Neural progenitor cell (in vitro differentiated cells): ENCODE measurements around the gene MYOZ3. TPM values are rescaled to one million over a fixed set of nuclear protein-coding genes. Genes with fewer than 3 reads are reported as not detected.

Experiments used
- DNase-seq: peaks from one replicate; pipeline ENCODE4 v3.0.0-alpha.2; 2016; ENCODE audit warnings: low spot score
- H2AFZ ChIP-seq: fragments of 200-600 bp; sonication (generic); replicated peaks from 2 replicates; pipeline ENCODE4 v1.6.1; 2016; ENCODE audit warnings: antibody characterized with exemption
- H3F3A ChIP-seq: fragments of 200-600 bp; sonication (generic); 2 replicates; pipeline ENCODE4 v1.6.1; 2016; ENCODE audit warnings: antibody characterized with exemption, low read depth
- H3K27ac ChIP-seq: fragments of 200-600 bp; sonication (generic); 2 replicates; pipeline ENCODE4 v1.5.1; 2016; ENCODE audit warnings: mild to moderate bottlenecking
- H3K27me3 ChIP-seq: fragments of 200-600 bp; sonication (generic); 2 replicates; pipeline ENCODE4 v1.6.1; 2016; ENCODE audit warnings: mild to moderate bottlenecking, moderate library complexity
- H3K36me3 ChIP-seq: fragments of 200-600 bp; sonication (generic); 2 replicates; pipeline ENCODE4 v1.5.1; 2016
- H3K4me1 ChIP-seq: fragments of 200-600 bp; sonication (generic); 2 replicates; pipeline ENCODE4 v1.6.1; 2016; ENCODE audit warnings: mixed run types
- H3K4me2 ChIP-seq: fragments of 200-600 bp; sonication (generic); 2 replicates; pipeline ENCODE4 v1.6.1; 2016
- H3K4me3 ChIP-seq: fragments of 200-600 bp; sonication (generic); 2 replicates; pipeline ENCODE4 v1.5.1; 2016
- H3K79me2 ChIP-seq: fragments of 200-600 bp; sonication (generic); 2 replicates; pipeline ENCODE4 v1.6.1; 2016; ENCODE audit warnings: low read depth
- H3K9ac ChIP-seq: fragments of 200-600 bp; sonication (generic); 2 replicates; pipeline ENCODE4 v1.6.1; 2016
- H3K9me3 ChIP-seq: fragments of 200-600 bp; sonication (generic); 2 replicates; pipeline ENCODE4 v1.5.1; 2016; ENCODE audit warnings: low read depth
- H4K20me1 ChIP-seq: fragments of 200-600 bp; sonication (generic); 2 replicates; pipeline ENCODE4 v1.6.1; 2016; ENCODE audit warnings: low read depth
- H3K27ac Mint-ChIP-seq: 3 replicates; pipeline ENCODE4 v1.8.0; 2021; ENCODE audit warnings: mixed read lengths
- H3K27me3 Mint-ChIP-seq: 2 replicates; pipeline ENCODE4 v1.8.0; 2022; ENCODE audit warnings: low read depth, mild to moderate bottlenecking, inconsistent platforms, moderate library complexity, mixed read lengths; ENCODE audit not compliant: insufficient read depth
- H3K36me3 Mint-ChIP-seq: 3 replicates; pipeline ENCODE4 v1.8.0; 2021; ENCODE audit warnings: mixed read lengths
- H3K4me1 Mint-ChIP-seq: 3 replicates; pipeline ENCODE4 v1.8.0; 2021; ENCODE audit warnings: mixed read lengths
- H3K4me3 Mint-ChIP-seq: 3 replicates; pipeline ENCODE4 v1.8.0; 2021; ENCODE audit warnings: mild to moderate bottlenecking, moderate library complexity, mixed read lengths
- H3K9me3 Mint-ChIP-seq: 3 replicates; pipeline ENCODE4 v1.8.0; 2020; ENCODE audit warnings: mixed read lengths
- CTCF ChIP-seq: fragments of 200-600 bp; sonication (generic); IDR thresholded peaks from 2 replicates; pipeline ENCODE4 v1.5.1; 2017; ENCODE audit warnings: antibody characterized with exemption, mild to moderate bottlenecking
- EZH2 ChIP-seq: fragments of 200-600 bp; sonication (generic); IDR thresholded peaks from 2 replicates; pipeline ENCODE4 v1.6.1; 2017; ENCODE audit warnings: antibody characterized with exemption, mild to moderate bottlenecking, moderate library complexity
- EZH2phosphoT487 ChIP-seq: fragments of 200-600 bp; sonication (generic); IDR thresholded peaks from 2 replicates; pipeline ENCODE4 v1.6.1; 2017; ENCODE audit warnings: antibody characterized with exemption
- total RNA-seq: library from RNA; depleted of rRNA; stranded (reverse); fragments of >200 nt; gene quantifications from 2 replicates; pipeline ENCODE4 v1.2.3, GENCODE V29; 2015; ENCODE audit warnings: low replicate concordance

MYOZ3 gene, protein sequence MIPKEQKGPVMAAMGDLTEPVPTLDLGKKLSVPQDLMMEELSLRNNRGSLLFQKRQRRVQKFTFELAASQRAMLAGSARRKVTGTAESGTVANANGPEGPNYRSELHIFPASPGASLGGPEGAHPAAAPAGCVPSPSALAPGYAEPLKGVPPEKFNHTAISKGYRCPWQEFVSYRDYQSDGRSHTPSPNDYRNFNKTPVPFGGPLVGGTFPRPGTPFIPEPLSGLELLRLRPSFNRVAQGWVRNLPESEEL
- 0.43 and 0.90 TPM in 2 replicates for total RNA-seq

GRCh38 chr5:150661086-150661485, at the start of gene MYOZ3:
TSS of gene MYOZ3 (plus strand) at chr5:150661251. CDS start at chr5:150662942, 1,691 bp downstream.
- no peak for DNase-seq

GRCh38 chr5:150612405-150612804, 48.6 kb upstream of the MYOZ3 start:
- no peak overlapping the region for H3K4me3 Mint-ChIP-seq
- no peaks in the 10 kb centered on the region for H3K27me3 ChIP-seq
- H3K4me1 Mint-ChIP-seq = peaks cover 35% of the 10 kb centered on the region
- no peak for TF ChIP-seq EZH2phosphoT487
- TF ChIP-seq EZH2 = no peak
- TF ChIP-seq CTCF = no peak
- no peaks in the 10 kb centered on the region for H3K36me3 Mint-ChIP-seq
- H3K9me3 ChIP-seq = no peaks in the 10 kb centered on the region
- H3K79me2 ChIP-seq = no peaks in the 10 kb centered on the region
- H2AFZ ChIP-seq = no peak overlapping the region
- no peak for DNase-seq
- no peak overlapping the region for H3K27ac Mint-ChIP-seq
- no peaks in the 10 kb centered on the region for H3K36me3 ChIP-seq
- H3K4me3 ChIP-seq = no peak overlapping the region
- H4K20me1 ChIP-seq = no peaks in the 10 kb centered on the region
- H3K27ac ChIP-seq = no peak overlapping the region
- H3K4me2 ChIP-seq = no peak overlapping the region
- no peaks in the 10 kb centered on the region for H3K9me3 Mint-ChIP-seq
- H3F3A ChIP-seq = no peaks in the 10 kb centered on the region
- peaks cover 4% of the 10 kb centered on the region for H3K4me1 ChIP-seq
- H3K9ac ChIP-seq = no peak overlapping the region
- peaks cover 7% of the 10 kb centered on the region for H3K27me3 Mint-ChIP-seq

More at GRCh38 chr5:150661086-150661485, at the start of gene MYOZ3:
- Mint-ChIP-seq H3K27me3 (peaks cover 5% of the 10 kb centered on the region), H3K9me3 (no peaks in the 10 kb centered on the region), H3K36me3 (no peaks in the 10 kb centered on the region), H3K4me1 (peaks cover 20% of the 10 kb centered on the region), H3K4me3 (peak within 1 kb of the TSS; percentile 4), H3K27ac (peak within 1 kb of the TSS; percentile 18)
- Histone ChIP-seq H3K9ac (no peak within 1 kb of the TSS), H3K27ac (no peak within 1 kb of the TSS), H3K4me1 (peaks cover 21% of the 10 kb centered on the region), H3K27me3 (no peaks in the 10 kb centered on the region), H3F3A (peaks cover 9% of the 10 kb centered on the region), H4K20me1 (no peaks in the 10 kb centered on the region), H3K36me3 (no peaks in the 10 kb centered on the region), H2AFZ (peak within 1 kb of the TSS; percentile 70), H3K79me2 (no peaks in the 10 kb centered on the region), H3K4me3 (no peak within 1 kb of the TSS), H3K4me2 (peak within 1 kb of the TSS; percentile 45), H3K9me3 (no peaks in the 10 kb centered on the region)
- TF ChIP-seq CTCF = no peak
- TF ChIP-seq EZH2 = no peak

GRCh38 chr5:150612905-150613670, 48.0 kb upstream of the MYOZ3 start:
- Histone ChIP-seq H3K27me3 (no peaks in the 10 kb centered on the region), H3K36me3 (no peaks in the 10 kb centered on the region), H3K4me1 (peaks cover 4% of the 10 kb centered on the region), H3K4me2 (no peak overlapping the region), H4K20me1 (no peaks in the 10 kb centered on the region), H3K9ac (no peak overlapping the region), H3K9me3 (no peaks in the 10 kb centered on the region), H3K4me3 (no peak overlapping the region), H3F3A (no peaks in the 10 kb centered on the region), H3K27ac (no peak overlapping the region), H2AFZ (no peak overlapping the region), H3K79me2 (no peaks in the 10 kb centered on the region)
- peaks cover 38% of the 10 kb centered on the region for H3K4me1 Mint-ChIP-seq
- H3K27me3 Mint-ChIP-seq = peaks cover 7% of the 10 kb centered on the region
- no peak overlapping the region for H3K4me3 Mint-ChIP-seq
- peak overlapping the region; percentile 2 for H3K27ac Mint-ChIP-seq
- no peaks in the 10 kb centered on the region for H3K36me3 Mint-ChIP-seq
- H3K9me3 Mint-ChIP-seq = no peaks in the 10 kb centered on the region
- TF ChIP-seq EZH2 (no peak), CTCF (no peak), EZH2phosphoT487 (no peak)
- no peak for DNase-seq
